NK-92 (cell line): ENCODE measurements around the gene PRKN.
"Not testable (repeated sequence)": the region's sequence is repeated elsewhere in the genome, so short reads cannot be mapped to it uniquely, and the experiment has no call there.

Experiments
- DNase-seq: peaks from one replicate; lab custom pipeline; 2025; ENCODE audit not compliant: unreplicated experiment; lab: John Stamatoyannopoulos, UW

The PRKN gene

GRCh38 chr6:161882196-161882765, 845.3 kb downstream of the PRKN start:
- DNase-seq = no peak

GRCh38 chr6:161880056-161880455, 847.5 kb downstream of the PRKN start:
- DNase-seq = no peak

- no peak for DNase-seq
Measured at GRCh38 chr6:161876231-161876630, 851.3 kb downstream of the PRKN start.

- no peak for DNase-seq
Measured at GRCh38 chr6:161870236-161870901, 857.2 kb downstream of the PRKN start.

- no peak for DNase-seq
Measured at GRCh38 chr6:161869491-161869890, 858.1 kb downstream of the PRKN start.

GRCh38 chr6:161866570-161866969, 861.0 kb downstream of the PRKN start:
- no peak for DNase-seq

- not testable (repeated sequence) for DNase-seq
Measured at GRCh38 chr6:161861061-161861460, 866.5 kb downstream of the PRKN start.

- no peak for DNase-seq
Measured at GRCh38 chr6:161853657-161854056, 873.9 kb downstream of the PRKN start.

- DNase-seq = not testable (repeated sequence)
Measured at GRCh38 chr6:161851486-161851885, 876.1 kb downstream of the PRKN start.

- no peak for DNase-seq
Measured at GRCh38 chr6:161850562-161850961, 877.0 kb downstream of the PRKN start.

GRCh38 chr6:161847628-161848027, 879.9 kb downstream of the PRKN start:
- DNase-seq = no peak

- DNase-seq = no peak
Measured at GRCh38 chr6:161844804-161845203, 882.8 kb downstream of the PRKN start.

GRCh38 chr6:161843066-161843465, 884.5 kb downstream of the PRKN start:
- no peak for DNase-seq

GRCh38 chr6:161840380-161840779, 887.2 kb downstream of the PRKN start:
- no peak for DNase-seq

GRCh38 chr6:161838306-161839035, 889.1 kb downstream of the PRKN start:
- DNase-seq = no peak

- DNase-seq = no peak
Measured at GRCh38 chr6:161837854-161838253, 889.7 kb downstream of the PRKN start.

GRCh38 chr6:161837449-161837735, 890.2 kb downstream of the PRKN start:
- no peak for DNase-seq

GRCh38 chr6:161836643-161837448, 890.7 kb downstream of the PRKN start:
- no peak for DNase-seq

- DNase-seq = no peak
Measured at GRCh38 chr6:161835500-161836215, 891.9 kb downstream of the PRKN start.

- no peak for DNase-seq
Measured at GRCh38 chr6:161834426-161834825, 893.1 kb downstream of the PRKN start.
